Osteocyte (in vitro differentiated cells): ENCODE data around the gene ZG16B. TPM values are rescaled to one million over a fixed set of nuclear protein-coding genes. Genes with fewer than 3 reads are reported as not detected.

Source experiments
- DNase-seq: peaks from one replicate; pipeline ENCODE4 v3.0.0; 2021; ENCODE audit warnings: mixed read lengths; ENCODE audit not compliant: unreplicated experiment; ENCODE audit errors: extremely low spot score
- H3K27ac Mint-ChIP-seq: one replicate; pipeline ENCODE4 v1.8.0; 2021; ENCODE audit warnings: mild to moderate bottlenecking, mixed read lengths; ENCODE audit not compliant: unreplicated experiment
- H3K27me3 Mint-ChIP-seq: one replicate; pipeline ENCODE4 v1.8.0; 2021; ENCODE audit warnings: mixed read lengths; ENCODE audit not compliant: unreplicated experiment
- H3K36me3 Mint-ChIP-seq: one replicate; pipeline ENCODE4 v1.8.0; 2021; ENCODE audit warnings: mixed read lengths; ENCODE audit not compliant: unreplicated experiment
- H3K4me1 Mint-ChIP-seq: one replicate; pipeline ENCODE4 v1.8.0; 2021; ENCODE audit warnings: mixed read lengths; ENCODE audit not compliant: unreplicated experiment
- H3K4me3 Mint-ChIP-seq: one replicate; pipeline ENCODE4 v1.8.0; 2021; ENCODE audit warnings: mild to moderate bottlenecking, moderate library complexity, mixed read lengths; ENCODE audit not compliant: unreplicated experiment
- H3K9me3 Mint-ChIP-seq: one replicate; pipeline ENCODE4 v1.8.0; 2021; ENCODE audit warnings: mixed read lengths; ENCODE audit not compliant: unreplicated experiment
- CTCF ChIP-seq: fragments of 200-600 bp; sonication (generic); IDR thresholded peaks from 2 replicates; pipeline ENCODE4 v1.5.0; 2021; ENCODE audit warnings: antibody characterized with exemption, mild to moderate bottlenecking, moderate library complexity
- total RNA-seq: library from RNA; stranded (reverse); gene quantifications from 2 replicates; pipeline ENCODE4 v1.2.1, GENCODE V29; 2021

Gene ZG16B
- total RNA-seq, 1 donor from 2014 or later: not detected

- Mint-ChIP-seq H3K4me1 (peaks cover under 1% of the 10 kb centered on the region), H3K4me3 (no peak overlapping the region), H3K9me3 (no peaks in the 10 kb centered on the region), H3K27me3 (peaks cover 11% of the 10 kb centered on the region), H3K27ac (no peak overlapping the region), H3K36me3 (no peaks in the 10 kb centered on the region)
- DNase-seq: no peak
- TF ChIP-seq CTCF: no peak
Measured at GRCh38 chr16:2785101-2785991, 44.8 kb upstream of the ZG16B start.

GRCh38 chr16:2786061-2786825 is 43.9 kb upstream of the ZG16B start:
- Mint-ChIP-seq H3K27me3 (peaks cover 14% of the 10 kb centered on the region), H3K36me3 (no peaks in the 10 kb centered on the region), H3K27ac (no peak overlapping the region), H3K4me3 (no peak overlapping the region), H3K9me3 (no peaks in the 10 kb centered on the region), H3K4me1 (no peaks in the 10 kb centered on the region)
- no peak for TF ChIP-seq CTCF
- no peak for DNase-seq

GRCh38 chr16:2786826-2787151 is 43.3 kb upstream of the ZG16B start:
- H3K9me3 Mint-ChIP-seq: no peaks in the 10 kb centered on the region
- H3K27ac Mint-ChIP-seq: no peak overlapping the region
- no peak for TF ChIP-seq CTCF
- peaks cover 20% of the 10 kb centered on the region for H3K27me3 Mint-ChIP-seq
- H3K36me3 Mint-ChIP-seq: no peaks in the 10 kb centered on the region
- H3K4me3 Mint-ChIP-seq: no peak overlapping the region
- no peak for DNase-seq
- no peaks in the 10 kb centered on the region for H3K4me1 Mint-ChIP-seq

- Mint-ChIP-seq H3K4me3 (no peak within 1 kb of the TSS), H3K27ac (no peak within 1 kb of the TSS), H3K27me3 (peaks cover 24% of the 10 kb centered on the region), H3K9me3 (no peaks in the 10 kb centered on the region), H3K4me1 (no peaks in the 10 kb centered on the region), H3K36me3 (no peaks in the 10 kb centered on the region)
- no peak for DNase-seq
- TF ChIP-seq CTCF: no peak
Measured at GRCh38 chr16:2787406-2787805, 42.7 kb upstream of the ZG16B start, which contains the start of gene PRSS33. TSS of gene PRSS33 (minus strand) at chr16:2787560. CDS start at chr16:2786547, 1,013 bp downstream.

- DNase-seq: no peak
- Mint-ChIP-seq H3K36me3 (no peaks in the 10 kb centered on the region), H3K4me3 (no peak overlapping the region), H3K27ac (no peak overlapping the region), H3K27me3 (peaks cover 26% of the 10 kb centered on the region), H3K4me1 (no peaks in the 10 kb centered on the region), H3K9me3 (no peaks in the 10 kb centered on the region)
- TF ChIP-seq CTCF: no peak
Measured at GRCh38 chr16:2787961-2788360, 42.1 kb upstream of the ZG16B start.
